A673 (cell line): ENCODE results near the gene ITGB3. TPM values are rescaled to one million over a fixed set of nuclear protein-coding genes. Genes with fewer than 3 reads are reported as not detected.
"Not testable (repeated sequence)": the region's sequence is repeated elsewhere in the genome, so short reads cannot be mapped to it uniquely, and the experiment has no call there.

Experiments
- BruUV-seq: library from RNA; stranded (reverse); fragments of 400-500 nt; replicated peaks from 2 replicates; lab custom pipeline; 2021; lab: Mats Ljungman, UMichigan
- CTCF ChIA-PET: fragments of 300-600 bp; sonication (Branson Sonifier 250); formaldehyde crosslinking; loops from one replicate; lab custom pipeline; 2022; ENCODE audit warnings: antibody characterized with exemption; lab: Charles Lee
- POLR2A ChIA-PET: fragments of 300-600 bp; sonication (Branson Sonifier 250); formaldehyde crosslinking; loops from one replicate; lab custom pipeline; 2022; ENCODE audit warnings: antibody characterized with exemption; ENCODE audit not compliant: low non-redundant PET; lab: Charles Lee
- DNase-seq: peaks from one replicate; pipeline ENCODE4 v3.0.0-alpha.2; 2015; ENCODE audit warnings: low spot score
- H3K27ac ChIP-seq: fragments of 200-600 bp; sonication (generic); 2 replicates; pipeline ENCODE4 v1.5.1; 2016; ENCODE audit warnings: mixed run types, low read depth, mild to moderate bottlenecking, mixed read lengths, antibody characterized with exemption, low read length; ENCODE audit not compliant: poor library complexity, severe bottlenecking
- H3K27me3 ChIP-seq: fragments of 200-600 bp; sonication (generic); replicated peaks from 2 replicates; pipeline ENCODE4 v1.6.1; 2017; ENCODE audit warnings: mixed run types, low read depth, mild to moderate bottlenecking, mixed read lengths, antibody characterized with exemption, low read length; ENCODE audit not compliant: insufficient read depth, poor library complexity
- H3K36me3 ChIP-seq: fragments of 200-600 bp; sonication (generic); 2 replicates; pipeline ENCODE4 v1.6.1; 2016; ENCODE audit warnings: mixed run types, mild to moderate bottlenecking, mixed read lengths, antibody characterized with exemption, low read length; ENCODE audit not compliant: insufficient read depth, poor library complexity, severe bottlenecking
- H3K4me1 ChIP-seq: fragments of 200-600 bp; sonication (generic); 2 replicates; pipeline ENCODE4 v1.6.1; 2017; ENCODE audit warnings: mixed run types, mild to moderate bottlenecking, mixed read lengths, antibody characterized with exemption, low read length; ENCODE audit not compliant: insufficient read depth, poor library complexity, severe bottlenecking
- H3K4me3 ChIP-seq: fragments of 200-600 bp; sonication (generic); 2 replicates; pipeline ENCODE4 v1.5.1; 2016; ENCODE audit warnings: low read depth, mixed run types, mild to moderate bottlenecking, mixed read lengths, low read length; ENCODE audit not compliant: poor library complexity, severe bottlenecking
- H3K9me3 ChIP-seq: fragments of 200-600 bp; sonication (generic); 2 replicates; pipeline ENCODE4 v1.6.1; 2016; ENCODE audit warnings: mixed run types, low read depth, mild to moderate bottlenecking, mixed read lengths, antibody characterized with exemption, low read length; ENCODE audit not compliant: poor library complexity, severe bottlenecking
- EZH2 ChIP-seq: fragments of 200-600 bp; sonication (generic); IDR thresholded peaks from 2 replicates; pipeline ENCODE4 v1.6.1; 2017; ENCODE audit warnings: borderline replicate concordance, low read depth, mild to moderate bottlenecking, mixed read lengths, antibody characterized with exemption, low read length; ENCODE audit not compliant: poor library complexity, severe bottlenecking
- intact Hi-C: fragments of 100-400 bp; cut with micrococcal nuclease; formaldehyde crosslinking; loops from one replicate; pipeline ENCODE4 v1.10.0; 2022; ENCODE audit not compliant: unreplicated experiment
- total RNA-seq: library from RNA; stranded (reverse); gene quantifications from 2 replicates; pipeline ENCODE4 v1.2.3, GENCODE V29; 2021
- TF ChIP-seq, protein P1 (sequence below): fragments of 300-800, 200-600 bp; sonication (generic); conservative IDR thresholded peaks from 2 replicates; pipeline ENCODE4 v1.5.1; 2017; ENCODE audit warnings: low read depth, mild to moderate bottlenecking, antibody characterized with exemption, low read length, moderate library complexity, mixed read lengths

The ITGB3 gene
- total RNA-seq, 1 experiment from 2014 or later, result not detected

DNA sequence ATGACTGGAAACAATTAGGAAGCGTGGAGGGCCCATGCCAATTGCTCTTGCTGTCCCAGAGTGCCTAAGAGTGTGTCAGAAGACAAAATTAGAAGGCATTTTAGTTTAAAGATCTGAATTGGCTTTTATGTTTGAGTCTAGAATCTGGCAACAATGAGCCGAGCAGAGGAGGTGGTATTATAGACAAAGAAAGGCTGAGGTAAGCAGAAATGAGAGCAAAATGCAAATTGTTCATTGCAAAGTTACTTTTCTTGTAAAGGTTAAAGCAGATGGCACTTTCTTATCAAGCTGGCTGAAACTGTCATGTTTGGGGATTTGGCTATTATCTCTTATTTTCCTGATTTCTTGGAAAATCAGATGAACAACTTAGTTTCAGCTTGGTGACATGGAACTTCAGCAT, 41.2 kb upstream of the ITGB3 start:
- intact Hi-C loops, result no loop called here
- POLR2A ChIA-PET, result no interaction called here
- CTCF ChIA-PET, result no interaction called here
- Histone ChIP-seq H3K27me3 (no peaks in the 10 kb centered on the region), H3K36me3 (no peaks in the 10 kb centered on the region), H3K4me1 (no peaks in the 10 kb centered on the region), H3K9me3 (no peaks in the 10 kb centered on the region), H3K4me3 (no peak overlapping the region), H3K27ac (no peak overlapping the region)
- no peak for TF ChIP-seq EZH2
- TF ChIP-seq, protein P1, sequence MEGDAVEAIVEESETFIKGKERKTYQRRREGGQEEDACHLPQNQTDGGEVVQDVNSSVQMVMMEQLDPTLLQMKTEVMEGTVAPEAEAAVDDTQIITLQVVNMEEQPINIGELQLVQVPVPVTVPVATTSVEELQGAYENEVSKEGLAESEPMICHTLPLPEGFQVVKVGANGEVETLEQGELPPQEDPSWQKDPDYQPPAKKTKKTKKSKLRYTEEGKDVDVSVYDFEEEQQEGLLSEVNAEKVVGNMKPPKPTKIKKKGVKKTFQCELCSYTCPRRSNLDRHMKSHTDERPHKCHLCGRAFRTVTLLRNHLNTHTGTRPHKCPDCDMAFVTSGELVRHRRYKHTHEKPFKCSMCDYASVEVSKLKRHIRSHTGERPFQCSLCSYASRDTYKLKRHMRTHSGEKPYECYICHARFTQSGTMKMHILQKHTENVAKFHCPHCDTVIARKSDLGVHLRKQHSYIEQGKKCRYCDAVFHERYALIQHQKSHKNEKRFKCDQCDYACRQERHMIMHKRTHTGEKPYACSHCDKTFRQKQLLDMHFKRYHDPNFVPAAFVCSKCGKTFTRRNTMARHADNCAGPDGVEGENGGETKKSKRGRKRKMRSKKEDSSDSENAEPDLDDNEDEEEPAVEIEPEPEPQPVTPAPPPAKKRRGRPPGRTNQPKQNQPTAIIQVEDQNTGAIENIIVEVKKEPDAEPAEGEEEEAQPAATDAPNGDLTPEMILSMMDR, result no peak
- no peak for DNase-seq
- BruUV-seq, result no TSS peak

DNA sequence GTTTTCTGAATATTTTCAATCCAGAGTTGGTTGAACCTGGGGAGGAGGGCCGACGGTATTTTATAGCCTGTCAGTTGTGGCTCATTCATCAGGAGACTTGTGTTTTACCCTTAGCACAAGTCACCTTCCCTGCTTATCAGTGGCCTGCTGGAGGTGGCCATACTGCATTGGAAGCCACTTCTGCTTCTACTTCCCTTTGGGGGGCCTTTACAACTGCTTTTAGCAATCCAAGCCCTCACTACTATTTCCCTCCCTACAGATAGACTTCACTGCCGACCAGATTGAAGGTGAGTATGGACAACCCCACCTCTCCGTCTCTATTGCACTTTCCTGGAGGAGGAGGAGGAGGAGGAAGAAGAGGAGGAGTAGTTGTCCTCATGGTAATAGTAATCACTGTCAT, 40.1 kb upstream of the ITGB3 start:
- no peak for DNase-seq
- Histone ChIP-seq H3K4me1 (no peaks in the 10 kb centered on the region), H3K27ac (no peak overlapping the region), H3K36me3 (no peaks in the 10 kb centered on the region), H3K9me3 (no peaks in the 10 kb centered on the region), H3K4me3 (no peak overlapping the region), H3K27me3 (no peaks in the 10 kb centered on the region)
- ChIA-PET CTCF (no interaction called here), POLR2A (no interaction called here)
- intact Hi-C loops, result no loop called here
- no TSS peak for BruUV-seq
- no peak for TF ChIP-seq EZH2
- TF ChIP-seq, protein P1, result no peak

DNA sequence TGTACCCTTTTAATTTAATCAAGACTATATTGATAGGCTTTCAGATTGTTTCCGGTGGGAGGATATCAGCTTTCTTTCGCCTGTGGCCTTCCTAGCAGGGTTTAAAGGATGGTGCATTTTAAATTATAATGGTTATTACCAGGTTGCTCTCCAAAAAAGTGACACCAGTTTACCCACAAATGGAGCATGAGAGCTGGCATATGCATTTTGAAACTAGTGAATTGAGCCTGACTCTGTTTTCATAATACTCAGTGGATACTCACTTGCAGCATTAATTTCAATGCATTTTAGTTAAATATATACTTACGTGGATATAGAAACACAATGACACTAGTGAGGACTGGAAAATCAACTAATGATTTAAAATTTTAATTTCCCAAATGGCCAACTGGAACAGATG, 38.7 kb upstream of the ITGB3 start:
- intact Hi-C loops, result no loop called here
- BruUV-seq, result no TSS peak
- Histone ChIP-seq H3K9me3 (no peaks in the 10 kb centered on the region), H3K36me3 (no peaks in the 10 kb centered on the region), H3K4me3 (no peak overlapping the region), H3K27ac (no peak overlapping the region), H3K27me3 (no peaks in the 10 kb centered on the region), H3K4me1 (no peaks in the 10 kb centered on the region)
- no peak for DNase-seq
- no peak for TF ChIP-seq EZH2
- TF ChIP-seq, protein P1, result no peak
- ChIA-PET CTCF (no interaction called here), POLR2A (no interaction called here)

DNA sequence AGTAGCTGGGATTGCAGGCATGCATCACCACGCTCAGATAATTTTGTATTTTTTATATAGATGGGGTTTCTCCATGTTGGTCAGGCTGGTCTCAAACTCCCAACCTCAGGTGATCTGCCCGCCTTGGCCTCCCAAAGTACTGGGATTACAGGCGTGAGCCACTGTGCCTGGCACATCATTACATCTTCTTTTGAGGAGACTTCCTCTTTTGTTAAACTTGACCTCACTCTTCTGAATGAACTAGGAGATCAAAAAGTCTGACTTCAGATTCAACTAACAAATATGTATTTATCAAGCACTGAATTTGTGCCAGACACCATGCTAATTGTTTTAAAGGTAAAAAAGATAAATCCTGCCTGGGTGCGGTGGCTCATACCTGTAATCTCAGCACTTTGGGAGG, 36.8 kb upstream of the ITGB3 start:
- BruUV-seq, intact Hi-C loops, H3K27ac ChIP-seq, H3K4me3 ChIP-seq, CTCF ChIA-PET, DNase-seq, H3K27me3 ChIP-seq, H3K4me1 ChIP-seq, POLR2A ChIA-PET, H3K36me3 ChIP-seq, H3K9me3 ChIP-seq: not testable (repeated sequence)

DNA sequence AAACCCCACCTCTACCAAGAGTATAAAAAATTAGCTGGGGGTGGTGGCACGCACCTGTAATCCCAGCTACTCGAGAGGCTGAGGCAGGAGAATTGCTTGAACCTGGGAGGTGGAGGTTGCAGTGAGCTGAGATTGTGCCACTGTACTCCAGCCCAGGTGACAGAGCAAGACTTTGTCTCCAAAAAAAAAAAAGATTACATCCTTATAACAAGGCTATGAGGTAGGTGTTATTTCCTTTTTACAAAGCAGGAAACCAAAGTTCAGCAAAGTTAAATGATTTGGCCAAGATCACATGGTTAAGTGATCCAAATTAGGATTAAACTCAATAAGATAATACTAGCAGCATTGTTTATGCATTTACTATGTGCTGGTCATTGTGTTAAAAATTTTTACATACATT, 36.3 kb upstream of the ITGB3 start:
- H3K27me3 ChIP-seq, BruUV-seq, H3K9me3 ChIP-seq, H3K4me3 ChIP-seq, H3K36me3 ChIP-seq, CTCF ChIA-PET, H3K27ac ChIP-seq, POLR2A ChIA-PET, H3K4me1 ChIP-seq, DNase-seq, intact Hi-C loops: not testable (repeated sequence)
